B cell (primary cell): ENCODE results near the gene SPRY1. TPM values are rescaled to one million over a fixed set of nuclear protein-coding genes. Genes with fewer than 3 reads are reported as not detected.

Experiments
- ATAC-seq: fragments of 200-7000 bp; cut with Tn5 transposase; one replicate; pipeline ENCODE4 v1.10.0; 2021; ENCODE audit warnings: low read depth, mild to moderate bottlenecking, moderate number of reproducible peaks, moderate library complexity
- CTCF ChIA-PET: fragments of 350-600 bp; sonication (Branson Sonifier 250); formaldehyde crosslinking; loops from one replicate; lab custom pipeline; 2021; ENCODE audit warnings: antibody characterized with exemption, inconsistent platforms; lab: Charles Lee
- POLR2A ChIA-PET: fragments of 350-600 bp; sonication (Branson Sonifier 250); formaldehyde crosslinking; loops from one replicate; lab custom pipeline; 2021; ENCODE audit warnings: antibody characterized with exemption; lab: Charles Lee
- DNase-seq: peaks from one replicate; pipeline ENCODE4 v3.0.0; 2013
- H2AFZ ChIP-seq: 2 replicates; pipeline ENCODE4 v1.6.1; 2012; ENCODE audit warnings: mild to moderate bottlenecking, low read depth, low read length; ENCODE audit not compliant: insufficient read depth, poor library complexity, severe bottlenecking
- H3K27ac ChIP-seq, 2 donors: 1 replicate in 1 of 2; 2 replicates in 1 of 2; pipeline ENCODE4 v1.5.1; 2012 to 2013; ENCODE audit warnings: low read length in 2 of 2, mild to moderate bottlenecking in 2 of 2, moderate library complexity in 1 of 2
- H3K27me3 ChIP-seq, 4 experiments: fragments of 200-600 bp in 1 of 4; sonication (generic) in 1 of 4; replicated peaks in 1 of 4; 1 replicate in 2 of 4; 2 replicates in 2 of 4; pipeline versions ENCODE4 v1.6.1 to v1.7.0; 2013 to 2016; ENCODE audit warnings: low read length in 3 of 4, mild to moderate bottlenecking in 2 of 4, mixed read lengths in 1 of 4, moderate library complexity in 1 of 4; ENCODE audit not compliant: insufficient read depth in 4 of 4, control insufficient read depth in 3 of 4; ENCODE audit errors: control extremely low read depth in 1 of 4
- H3K36me3 ChIP-seq, 2 experiments: replicated peaks in 1 of 2; 1 replicate in 1 of 2; 2 replicates in 1 of 2; pipeline versions ENCODE4 v1.6.1 to v1.7.1; 2013; ENCODE audit warnings: low read length in 1 of 2; ENCODE audit not compliant: insufficient read depth in 2 of 2, control insufficient read depth in 1 of 2; ENCODE audit errors: control extremely low read depth in 1 of 2, extremely low read depth in 1 of 2
- H3K4me1 ChIP-seq, 2 donors: fragments of 200-600 bp in 1 of 2; sonication (generic) in 1 of 2; 1 replicate in 1 of 2; 2 replicates in 1 of 2; pipeline versions ENCODE4 v1.5.1 to v1.6.1; 2013 to 2017; ENCODE audit warnings: low read length in 2 of 2; ENCODE audit not compliant: control insufficient read depth in 2 of 2, insufficient read depth in 2 of 2
- H3K4me2 ChIP-seq: replicated peaks from 2 replicates; pipeline ENCODE3; 2012; ENCODE audit warnings: mild to moderate bottlenecking, low read depth, low read length; ENCODE audit not compliant: poor library complexity, severe bottlenecking
- H3K4me3 ChIP-seq, 5 experiments: fragments of 200-600 bp in 1 of 5; sonication (generic) in 1 of 5; 1 replicate in 3 of 5; 2 replicates in 2 of 5; pipeline versions ENCODE4 v1.5.1 to v1.7.0; 2011 to 2016; ENCODE audit warnings: low read length in 4 of 5, mild to moderate bottlenecking in 4 of 5, low read depth in 2 of 5, control low read depth in 1 of 5, moderate library complexity in 1 of 5; ENCODE audit not compliant: insufficient read depth in 1 of 5; ENCODE audit errors: control extremely low read depth in 1 of 5, extremely low read depth in 1 of 5
- H3K79me2 ChIP-seq: fragments of 200-600 bp; sonication (generic); one replicate; pipeline ENCODE4 v1.6.0; 2016; ENCODE audit warnings: low read length; ENCODE audit not compliant: control insufficient read depth, insufficient read depth
- H3K9ac ChIP-seq: fragments of 200-600 bp; sonication (generic); 2 replicates; pipeline ENCODE4 v1.6.1; 2017; ENCODE audit warnings: mild to moderate bottlenecking, low read length, moderate library complexity
- H3K9me3 ChIP-seq, 3 donors: one replicate each; pipeline versions ENCODE4 v1.6.1 to v1.7.1; 2013; ENCODE audit warnings: low read length in 2 of 3; ENCODE audit not compliant: control insufficient read depth in 2 of 3, insufficient read depth in 1 of 3; ENCODE audit errors: control extremely low read depth in 1 of 3
- H4K20me1 ChIP-seq: 2 replicates; pipeline ENCODE4 v1.6.0; 2012; ENCODE audit warnings: mild to moderate bottlenecking, low read length; ENCODE audit not compliant: insufficient read depth, control insufficient read depth, poor library complexity, severe bottlenecking
- H3K27ac Mint-ChIP-seq: one replicate; pipeline ENCODE4 v1.8.0; 2021; ENCODE audit warnings: mixed read lengths
- H3K27me3 Mint-ChIP-seq: one replicate; pipeline ENCODE4 v1.8.0; 2021; ENCODE audit warnings: mixed read lengths
- H3K4me1 Mint-ChIP-seq: one replicate; pipeline ENCODE4 v1.8.0; 2021; ENCODE audit warnings: mixed read lengths
- H3K4me3 Mint-ChIP-seq: one replicate; pipeline ENCODE4 v1.8.0; 2021; ENCODE audit warnings: mixed read lengths
- H3K9me3 Mint-ChIP-seq: one replicate; pipeline ENCODE4 v1.8.0; 2022; ENCODE audit warnings: mixed read lengths; ENCODE audit not compliant: insufficient read depth
- CTCF ChIP-seq: fragments of 200-600 bp; IDR thresholded peaks from one replicate; pipeline ENCODE4 v1.8.0; 2022; ENCODE audit warnings: antibody characterized with exemption, mild to moderate bottlenecking
- EZH2 ChIP-seq: IDR thresholded peaks from 2 replicates; pipeline ENCODE4 v1.6.1; 2012; ENCODE audit warnings: borderline replicate concordance, low read depth, mild to moderate bottlenecking, moderate library complexity, low read length; ENCODE audit not compliant: insufficient read depth, poor library complexity, severe bottlenecking
- WGBS: methylation state at CpG from one replicate; pipeline ENCODE4 v1.1.5; 2013; ENCODE audit warnings: missing lambda C conversion rate; ENCODE audit not compliant: insufficient coverage; 5-methylcytosine and 5-hydroxymethylcytosine counted together
- intact Hi-C: fragments of 100-400 bp; cut with micrococcal nuclease; formaldehyde crosslinking; loops from one replicate; pipeline ENCODE4 v1.10.0; 2022
- polyA plus RNA-seq: library from polyadenylated mRNA; depleted of rRNA; stranded (reverse); fragments of >200 nt; gene quantifications from 2 replicates; pipeline ENCODE4 v1.2.3, GENCODE V29; 2012
- total RNA-seq, 2 donors: library from RNA; stranded (reverse); fragments of 120-200 nt in 1 of 2; gene quantifications; 1 replicate in 1 of 2; 2 replicates in 1 of 2; pipeline versions ENCODE4 v1.2.3 to v1.2.4, GENCODE V29; 2013 to 2022

SPRY1 gene
- total and polyA plus RNA-seq, 2 donors (not counting 1 experiment from before 2014, with no cell fraction given): 4.7 to 6.9 TPM

- H3K4me3 ChIP-seq: no peak overlapping the region
- CTCF ChIA-PET: interaction anchor here (1.5 kb wide), 1 partner anchor 10 kb away, joined by 3 read pairs; no protein-coding TSS in a partner anchor
- no peaks in the 10 kb centered on the region for H4K20me1 ChIP-seq
- no peak overlapping the region for H3K4me2 ChIP-seq
- no peaks in the 10 kb centered on the region for H3K27me3 ChIP-seq
- no CpG with 5 or more reads among the region's 5 CpGs for WGBS
- no peak for TF ChIP-seq EZH2
- peaks cover 0 to 5% (median 0%) of the 10 kb centered on the region in 3 donors for H3K9me3 ChIP-seq
- H3K9ac ChIP-seq: no peak overlapping the region
- peaks cover 13% of the 10 kb centered on the region for H3K27me3 Mint-ChIP-seq
- peaks cover 5 to 10% of the 10 kb centered on the region in 2 donors for H3K4me1 ChIP-seq
- ATAC-seq (no peak), DNase-seq (peak; percentile 21)
- no peaks in the 10 kb centered on the region for H3K9me3 Mint-ChIP-seq
- no peak overlapping the region for H3K4me3 Mint-ChIP-seq
- no peak overlapping the region for H2AFZ ChIP-seq
- POLR2A ChIA-PET: no interaction called here
- H3K36me3 ChIP-seq: no peaks in the 10 kb centered on the region
- peaks cover 8% of the 10 kb centered on the region for H3K4me1 Mint-ChIP-seq
- no peak overlapping the region for H3K27ac ChIP-seq
- H3K79me2 ChIP-seq: no peaks in the 10 kb centered on the region
- intact Hi-C loops: loop anchor here (5.0 kb wide), 2 partner anchors 912 to 972 kb away; no protein-coding TSS in a partner anchor
- H3K27ac Mint-ChIP-seq: no peak overlapping the region
These were observed 46.4 kb upstream of the SPRY1 start for GRCh38 chr4:123350191-123350544.

- H3K79me2 ChIP-seq: no peaks in the 10 kb centered on the region
- Mint-ChIP-seq H3K4me3 (no peak overlapping the region), H3K4me1 (peaks cover 8% of the 10 kb centered on the region), H3K27ac (no peak overlapping the region), H3K27me3 (peaks cover 11% of the 10 kb centered on the region), H3K9me3 (no peaks in the 10 kb centered on the region)
- ChIA-PET POLR2A (no interaction called here), CTCF (no interaction called here)
- H3K9ac ChIP-seq: no peak overlapping the region
- H3K27ac ChIP-seq: no peak overlapping the region
- H3K27me3 ChIP-seq: no peaks in the 10 kb centered on the region
- H3K4me3 ChIP-seq: no peak overlapping the region
- H3K9me3 ChIP-seq: peaks cover 0 to 5% (median 0%) of the 10 kb centered on the region in 3 donors
- intact Hi-C loops: loop anchor here (5.0 kb wide), 2 partner anchors 912 to 972 kb away; no protein-coding TSS in a partner anchor
- TF ChIP-seq EZH2 (no peak), CTCF (no peak)
- 98% methylated on average over 5 of the region's 6 CpGs for WGBS
- H3K36me3 ChIP-seq: no peaks in the 10 kb centered on the region
- H3K4me2 ChIP-seq: no peak overlapping the region
- no peak overlapping the region for H2AFZ ChIP-seq
- ATAC-seq (no peak), DNase-seq (no peak)
- peaks cover 5 to 10% of the 10 kb centered on the region in 2 donors for H3K4me1 ChIP-seq
- no peaks in the 10 kb centered on the region for H4K20me1 ChIP-seq
These were observed 45.9 kb upstream of the SPRY1 start for GRCh38 chr4:123350726-123351125.
